ENCODE data around the gene ASNSD1.

DNA sequence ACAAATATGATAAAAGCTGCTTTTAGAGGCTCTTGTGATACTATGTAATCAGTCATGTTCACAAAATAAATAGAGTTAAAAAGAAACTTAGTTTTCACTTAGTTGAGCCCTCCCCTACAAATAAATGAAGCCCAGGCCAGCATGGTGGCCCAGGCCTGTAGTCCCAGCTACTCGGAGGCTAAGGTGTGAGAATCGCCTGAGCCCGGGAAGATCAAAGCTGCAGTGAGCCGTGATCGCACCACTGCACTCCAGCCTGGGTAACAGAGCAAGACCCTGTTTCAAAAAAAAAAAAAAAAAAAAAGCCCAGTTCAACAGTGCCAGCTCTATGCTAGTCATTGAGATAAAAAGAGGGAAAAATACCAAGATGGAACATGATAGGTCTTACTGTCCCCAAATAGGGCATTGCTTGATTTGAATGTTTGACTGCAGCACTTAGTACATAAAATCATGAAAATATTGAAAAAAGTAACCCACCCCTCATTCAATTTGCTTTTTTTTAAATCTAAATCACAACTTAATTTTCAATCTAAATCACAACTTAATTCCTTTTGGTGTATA lies 1.5 kb downstream of the ASNSD1 start:
- TF ChIP-seq, protein P1, sequence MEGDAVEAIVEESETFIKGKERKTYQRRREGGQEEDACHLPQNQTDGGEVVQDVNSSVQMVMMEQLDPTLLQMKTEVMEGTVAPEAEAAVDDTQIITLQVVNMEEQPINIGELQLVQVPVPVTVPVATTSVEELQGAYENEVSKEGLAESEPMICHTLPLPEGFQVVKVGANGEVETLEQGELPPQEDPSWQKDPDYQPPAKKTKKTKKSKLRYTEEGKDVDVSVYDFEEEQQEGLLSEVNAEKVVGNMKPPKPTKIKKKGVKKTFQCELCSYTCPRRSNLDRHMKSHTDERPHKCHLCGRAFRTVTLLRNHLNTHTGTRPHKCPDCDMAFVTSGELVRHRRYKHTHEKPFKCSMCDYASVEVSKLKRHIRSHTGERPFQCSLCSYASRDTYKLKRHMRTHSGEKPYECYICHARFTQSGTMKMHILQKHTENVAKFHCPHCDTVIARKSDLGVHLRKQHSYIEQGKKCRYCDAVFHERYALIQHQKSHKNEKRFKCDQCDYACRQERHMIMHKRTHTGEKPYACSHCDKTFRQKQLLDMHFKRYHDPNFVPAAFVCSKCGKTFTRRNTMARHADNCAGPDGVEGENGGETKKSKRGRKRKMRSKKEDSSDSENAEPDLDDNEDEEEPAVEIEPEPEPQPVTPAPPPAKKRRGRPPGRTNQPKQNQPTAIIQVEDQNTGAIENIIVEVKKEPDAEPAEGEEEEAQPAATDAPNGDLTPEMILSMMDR (conservative IDR thresholded peaks at IDR 0.05 in 1 of 2, IDR thresholded peaks at IDR 0.05 in 1 of 2; ENCODE audit: extremely low read depth in 1 of 2, insufficient read depth in 1 of 2, low read depth in 1 of 2, low read length in 2 of 2) = no peak
- TF ChIP-seq EZH2 (IDR thresholded peaks at IDR 0.05; ENCODE audit: borderline replicate concordance, low read length) = no peak
